Effector memory CD4-positive, alpha-beta T cell (primary cell): ENCODE results near the gene UGT1A5.

ENCODE experiments used
- DNase-seq, 3 donors: peaks; one replicate each; pipeline ENCODE4 v3.0.0-alpha.2; 2020
- H3K27ac ChIP-seq: 2 replicates; pipeline ENCODE4 v1.7.0; 2013; ENCODE audit warnings: mild to moderate bottlenecking, low read length, moderate library complexity; ENCODE audit not compliant: insufficient read depth, poor library complexity, severe bottlenecking
- H3K27me3 ChIP-seq: replicated peaks from 2 replicates; pipeline ENCODE4 v1.7.0; 2013; ENCODE audit warnings: mild to moderate bottlenecking, low read length; ENCODE audit not compliant: insufficient read depth, control insufficient read depth, poor library complexity, severe bottlenecking
- H3K36me3 ChIP-seq: 2 replicates; pipeline ENCODE4 v1.7.0; 2013; ENCODE audit warnings: mild to moderate bottlenecking, low read length, moderate library complexity; ENCODE audit not compliant: control insufficient read depth, insufficient read depth
- H3K4me1 ChIP-seq: 2 replicates; pipeline ENCODE4 v1.7.0; 2013; ENCODE audit warnings: low read length, mild to moderate bottlenecking; ENCODE audit not compliant: control insufficient read depth, insufficient read depth, poor library complexity, severe bottlenecking
- H3K4me3 ChIP-seq: 2 replicates; pipeline ENCODE4 v1.7.0; 2013; ENCODE audit warnings: low read length, low read depth, mild to moderate bottlenecking; ENCODE audit not compliant: insufficient read depth, poor library complexity, severe bottlenecking
- H3K9me3 ChIP-seq: 2 replicates; pipeline ENCODE4 v1.7.0; 2013; ENCODE audit warnings: mild to moderate bottlenecking, low read length, moderate library complexity; ENCODE audit not compliant: control insufficient read depth

The UGT1A5 gene

DNA sequence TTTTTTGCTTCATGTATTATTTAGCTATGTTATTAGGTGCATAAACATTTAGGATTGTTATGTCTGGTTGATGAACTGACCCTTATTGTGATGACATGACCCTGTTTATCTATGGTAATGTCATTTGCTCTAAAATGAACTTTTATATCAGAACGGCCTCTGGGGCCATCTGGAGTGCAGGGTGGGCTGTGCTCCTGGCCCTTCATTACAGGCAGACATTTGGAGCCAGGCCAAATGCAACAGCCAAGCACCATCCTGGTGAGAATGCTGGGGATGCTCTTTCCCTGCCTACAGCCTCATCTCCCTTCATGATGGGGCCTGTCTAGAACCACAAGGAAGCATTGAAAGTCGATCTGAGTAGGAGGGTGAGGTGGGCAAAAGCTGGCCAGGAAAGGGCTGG, 103.6 kb downstream of the UGT1A5 start:
- Histone ChIP-seq H3K9me3 (no peaks in the 10 kb centered on the region), H3K27ac (no peak overlapping the region), H3K4me3 (no peak overlapping the region), H3K36me3 (no peaks in the 10 kb centered on the region), H3K4me1 (no peaks in the 10 kb centered on the region), H3K27me3 (no peaks in the 10 kb centered on the region)
- DNase-seq: no peak

DNA sequence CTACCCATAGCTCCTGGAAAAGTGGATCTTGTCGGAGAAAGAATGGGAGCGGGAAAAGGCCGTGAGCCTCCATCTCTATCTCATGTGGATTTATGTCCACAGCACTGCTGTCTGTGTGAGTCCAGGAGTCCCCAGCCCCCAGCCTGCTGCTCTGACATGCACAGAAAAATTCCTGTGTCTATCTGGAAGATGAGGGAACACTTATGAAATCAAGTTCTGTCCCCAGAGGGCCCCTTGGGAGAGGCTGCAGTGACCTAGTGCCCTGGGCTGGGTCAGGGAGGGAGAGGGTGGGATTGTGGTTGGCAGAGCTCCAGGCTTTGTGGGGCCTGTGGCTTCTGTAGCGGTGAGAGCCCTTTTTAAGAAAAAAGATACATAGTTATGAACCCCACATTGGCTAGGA, 104.1 kb downstream of the UGT1A5 start:
- H3K36me3 ChIP-seq: no peaks in the 10 kb centered on the region
- no peak for DNase-seq
- no peak overlapping the region for H3K4me3 ChIP-seq
- no peaks in the 10 kb centered on the region for H3K4me1 ChIP-seq
- H3K27ac ChIP-seq: no peak overlapping the region
- no peaks in the 10 kb centered on the region for H3K27me3 ChIP-seq
- H3K9me3 ChIP-seq: no peaks in the 10 kb centered on the region

DNA sequence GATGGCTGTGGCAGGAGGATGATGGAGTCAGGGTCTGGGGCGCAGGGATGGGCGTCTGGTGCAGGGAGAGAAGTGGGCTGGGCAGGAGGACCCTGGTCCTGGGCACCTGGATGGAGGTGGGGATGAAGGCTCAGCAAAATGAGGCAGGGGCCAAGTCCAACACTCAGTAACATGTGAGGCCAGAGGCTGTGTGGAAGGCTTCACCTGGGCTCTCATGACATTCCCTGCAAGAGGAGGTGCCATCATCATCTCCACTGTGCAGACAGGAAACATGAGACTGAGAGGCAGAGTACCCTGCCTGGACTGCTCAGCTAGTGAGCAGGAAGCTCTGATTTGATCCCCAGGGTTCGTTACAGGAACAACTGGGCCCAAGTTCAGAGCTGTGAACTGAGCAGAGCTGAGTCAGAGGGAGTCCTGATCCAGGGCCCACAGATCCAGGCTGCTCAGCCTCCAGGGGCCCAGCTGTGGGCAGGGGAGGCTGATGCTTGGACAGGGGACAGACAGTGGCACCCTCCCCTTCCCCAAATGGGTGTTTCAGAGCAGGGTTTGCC, 104.7 kb downstream of the UGT1A5 start:
- no peak for DNase-seq
- H3K27me3 ChIP-seq: no peaks in the 10 kb centered on the region
- H3K4me1 ChIP-seq: no peaks in the 10 kb centered on the region
- no peak overlapping the region for H3K27ac ChIP-seq
- H3K4me3 ChIP-seq: no peak overlapping the region
- no peaks in the 10 kb centered on the region for H3K36me3 ChIP-seq
- H3K9me3 ChIP-seq: no peaks in the 10 kb centered on the region

GRCh38 chr2:233817995-233818638, 105.4 kb downstream of the UGT1A5 start:
- Histone ChIP-seq H3K27ac (no peak overlapping the region), H3K27me3 (no peaks in the 10 kb centered on the region), H3K36me3 (no peaks in the 10 kb centered on the region), H3K4me1 (no peaks in the 10 kb centered on the region), H3K9me3 (no peaks in the 10 kb centered on the region), H3K4me3 (no peak overlapping the region)
- no peak for DNase-seq

DNA sequence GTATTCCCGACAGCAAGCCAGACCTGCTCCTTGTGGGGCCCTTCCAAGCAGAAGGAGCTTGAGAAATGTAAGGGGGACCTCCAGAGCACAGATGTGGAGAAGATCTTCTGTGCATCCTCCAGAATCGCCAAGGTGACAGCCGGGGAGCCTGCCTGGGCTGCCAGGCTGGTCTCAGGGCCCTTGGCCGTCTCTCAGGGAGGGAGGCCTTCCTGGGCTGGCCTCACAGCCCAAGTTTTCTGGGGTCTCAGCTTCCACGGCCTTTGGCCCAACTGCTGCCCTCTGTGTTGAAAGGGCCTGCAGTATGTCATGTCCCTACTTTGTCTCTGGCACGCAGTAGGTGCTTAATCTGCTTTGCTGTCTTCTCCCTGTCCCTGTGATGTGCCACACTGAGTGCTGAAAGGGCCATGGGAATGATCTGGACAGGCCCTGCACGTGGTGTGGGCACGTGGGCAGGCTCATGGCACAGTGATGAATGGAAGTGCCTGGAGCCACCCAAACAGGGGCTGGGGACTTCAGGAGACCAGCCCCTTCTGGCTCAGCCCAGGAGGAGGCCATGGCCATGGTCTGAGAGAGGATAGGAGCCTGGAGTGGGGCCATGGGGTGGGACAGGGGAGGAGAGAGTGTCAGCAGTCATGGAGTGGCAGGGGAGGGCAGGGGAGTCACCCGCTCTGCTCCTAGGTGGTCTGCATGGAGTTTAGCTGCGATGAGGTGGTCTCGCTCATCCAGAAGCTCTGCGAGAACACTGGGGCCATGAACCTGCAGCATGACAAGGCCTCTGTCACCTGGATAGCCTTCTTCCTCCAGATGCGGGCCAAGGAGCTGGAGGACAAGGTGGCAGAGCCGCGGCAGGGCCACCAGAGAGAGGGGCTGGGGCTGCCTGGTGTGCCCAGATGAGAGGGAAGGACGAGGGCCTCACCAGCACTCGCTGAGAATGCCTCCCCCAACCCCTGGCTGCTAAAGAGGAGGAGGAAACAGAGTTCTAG, 106.2 kb downstream of the UGT1A5 start:
- no peaks in the 10 kb centered on the region for H3K9me3 ChIP-seq
- no peaks in the 10 kb centered on the region for H3K4me1 ChIP-seq
- no peak for DNase-seq
- no peak overlapping the region for H3K27ac ChIP-seq
- H3K27me3 ChIP-seq: no peaks in the 10 kb centered on the region
- no peak overlapping the region for H3K4me3 ChIP-seq
- no peaks in the 10 kb centered on the region for H3K36me3 ChIP-seq

DNA sequence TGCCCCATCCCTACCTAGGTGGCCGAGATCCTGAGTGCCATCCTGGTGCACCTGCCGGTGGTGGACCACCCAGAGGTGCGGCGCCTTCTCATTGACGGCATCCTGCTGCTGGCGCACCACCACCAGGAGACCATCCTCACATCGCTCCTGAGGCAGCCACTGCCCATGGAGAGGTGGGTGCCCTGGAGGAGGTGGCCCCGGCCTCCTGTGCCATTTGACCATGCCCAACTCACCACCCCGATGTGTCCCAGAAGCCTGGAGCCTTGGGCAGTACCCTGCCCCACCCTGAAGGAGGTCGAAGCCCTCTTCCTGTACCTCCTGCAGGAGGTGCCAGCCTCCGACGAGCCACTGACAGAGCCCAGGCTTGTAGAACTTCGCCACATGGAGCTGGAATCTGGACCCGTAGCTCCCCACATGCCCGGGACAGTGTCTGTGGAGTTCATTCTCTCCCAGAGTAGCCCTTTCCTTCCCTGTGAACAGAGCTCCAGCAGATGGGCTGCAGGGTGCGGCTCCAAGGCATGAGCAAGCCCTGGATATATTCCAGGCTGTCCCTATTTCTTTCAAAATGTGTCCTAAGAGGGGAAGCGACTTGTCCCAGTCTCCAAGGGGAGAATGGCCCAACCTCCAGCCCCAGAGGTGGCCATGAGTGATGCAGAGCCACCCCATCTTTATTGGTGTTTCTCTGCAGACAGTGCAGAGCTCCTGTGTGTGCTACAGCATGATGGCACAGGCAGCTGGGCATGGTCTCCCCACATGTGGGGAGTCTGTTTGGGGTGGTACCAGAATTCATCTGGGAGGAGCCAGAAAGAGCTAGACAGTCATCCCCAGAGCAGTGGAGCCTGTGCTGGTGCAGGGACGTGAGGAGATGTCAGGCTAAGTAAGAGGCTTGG, 107.4 kb downstream of the UGT1A5 start:
- H3K27me3 ChIP-seq: no peaks in the 10 kb centered on the region

GRCh38 chr2:233820774-233821105, 108.0 kb downstream of the UGT1A5 start:
- Histone ChIP-seq H3K9me3 (no peaks in the 10 kb centered on the region), H3K4me1 (no peaks in the 10 kb centered on the region), H3K36me3 (no peaks in the 10 kb centered on the region), H3K4me3 (no peak overlapping the region), H3K27ac (no peak overlapping the region), H3K27me3 (no peaks in the 10 kb centered on the region)
- no peak for DNase-seq

More for the DNA sequence above, 107.4 kb downstream of the UGT1A5 start:
- no peaks in the 10 kb centered on the region for H3K9me3 ChIP-seq
- no peak overlapping the region for H3K27ac ChIP-seq
- H3K4me1 ChIP-seq: no peaks in the 10 kb centered on the region
- no peak for DNase-seq
- H3K4me3 ChIP-seq: no peak overlapping the region
- no peaks in the 10 kb centered on the region for H3K36me3 ChIP-seq

DNA sequence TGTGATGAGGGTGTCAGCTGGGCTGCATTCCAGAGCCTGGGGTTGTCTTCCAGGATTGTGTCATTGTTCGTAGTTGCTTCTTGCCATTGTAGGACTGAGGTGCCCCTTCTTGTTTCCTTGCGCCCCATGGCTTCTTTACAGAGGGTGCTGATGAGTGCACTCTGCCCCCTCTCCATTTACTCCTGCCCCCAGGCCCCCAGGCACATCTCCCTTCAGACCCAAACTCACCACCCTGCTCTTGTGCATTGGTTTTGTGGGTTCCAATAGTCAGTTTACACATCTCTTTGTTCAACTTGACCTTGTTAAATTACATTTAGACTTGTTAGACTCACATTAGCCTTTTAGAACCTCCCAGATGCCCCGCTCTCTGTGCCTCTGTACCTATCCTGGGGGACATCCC, 108.5 kb downstream of the UGT1A5 start:
- no peak overlapping the region for H3K4me3 ChIP-seq
- no peaks in the 10 kb centered on the region for H3K4me1 ChIP-seq
- H3K27ac ChIP-seq: no peak overlapping the region
- no peaks in the 10 kb centered on the region for H3K36me3 ChIP-seq
- DNase-seq: no peak
- no peaks in the 10 kb centered on the region for H3K27me3 ChIP-seq
- H3K9me3 ChIP-seq: no peaks in the 10 kb centered on the region

DNA sequence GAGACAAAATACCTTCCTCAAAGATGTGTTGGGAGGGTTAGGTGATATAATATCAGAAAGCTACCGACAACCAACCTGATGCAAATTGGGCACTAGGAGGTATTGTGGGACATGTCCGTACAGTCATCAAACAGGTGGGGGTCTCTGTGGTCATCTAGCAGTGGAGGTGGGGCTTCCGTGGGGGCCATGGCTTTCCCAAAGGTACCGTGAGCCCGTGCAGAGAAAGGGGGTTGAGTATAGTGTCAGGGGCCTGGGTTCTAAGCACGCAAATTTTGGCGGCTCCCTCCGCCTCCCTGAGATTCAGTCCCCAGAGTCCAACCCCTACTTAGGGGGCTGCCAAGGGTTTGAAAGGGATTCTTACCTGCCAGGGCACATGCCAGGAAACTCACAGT, 109.0 kb downstream of the UGT1A5 start:
- Histone ChIP-seq H3K27me3 (no peaks in the 10 kb centered on the region), H3K27ac (no peak overlapping the region), H3K4me1 (no peaks in the 10 kb centered on the region), H3K36me3 (no peaks in the 10 kb centered on the region), H3K4me3 (no peak overlapping the region), H3K9me3 (no peaks in the 10 kb centered on the region)
- no peak for DNase-seq
